PC-9 (cell line): ENCODE results near the gene COL13A1. TPM values are rescaled to one million over a fixed set of nuclear protein-coding genes. Genes with fewer than 3 reads are reported as not detected.

ENCODE experiments used
- BruUV-seq: library from RNA; stranded (reverse); fragments of 400-500 nt; replicated peaks from 2 replicates; lab custom pipeline; 2021; lab: Mats Ljungman, UMichigan
- CTCF ChIA-PET: fragments of 300-600 bp; sonication (Branson Sonifier 250); formaldehyde crosslinking; loops from one replicate; lab custom pipeline; 2022; ENCODE audit warnings: antibody characterized with exemption; lab: Charles Lee
- POLR2A ChIA-PET: fragments of 300-600 bp; sonication (Branson Sonifier 250); formaldehyde crosslinking; loops from one replicate; lab custom pipeline; 2022; ENCODE audit warnings: antibody characterized with exemption; ENCODE audit not compliant: unreplicated experiment; lab: Charles Lee
- DNase-seq, 2 experiments: peaks; one replicate each; pipeline versions ENCODE4 v3.0.0 to v3.0.0-alpha.2; 2015 to 2022; ENCODE audit warnings: mixed read lengths in 1 of 2
- H2AFZ ChIP-seq: fragments of 200-600 bp; sonication (generic); 2 replicates; pipeline ENCODE4 v1.8.1; 2017; ENCODE audit warnings: antibody characterized with exemption
- H3F3A ChIP-seq: fragments of 200-600 bp; sonication (generic); 2 replicates; pipeline ENCODE4 v1.8.1; 2017; ENCODE audit warnings: antibody characterized with exemption, mild to moderate bottlenecking, low read depth; ENCODE audit not compliant: insufficient read depth
- H3K27ac ChIP-seq: fragments of 200-600 bp; sonication (generic); 2 replicates; pipeline ENCODE4 v1.6.1; 2016; ENCODE audit warnings: mixed run types
- H3K27me3 ChIP-seq: fragments of 200-600 bp; sonication (generic); 2 replicates; pipeline ENCODE4 v1.6.1; 2016; ENCODE audit warnings: low read depth, mixed run types; ENCODE audit not compliant: insufficient read depth
- H3K36me3 ChIP-seq: fragments of 200-600 bp; sonication (generic); 2 replicates; pipeline ENCODE4 v1.6.1; 2016; ENCODE audit warnings: low read depth, mixed run types
- H3K4me1 ChIP-seq: fragments of 200-600 bp; sonication (generic); replicated peaks from 2 replicates; pipeline ENCODE4 v1.6.1; 2016; ENCODE audit warnings: mixed run types; ENCODE audit not compliant: insufficient read depth
- H3K4me2 ChIP-seq: fragments of 200-600 bp; sonication (generic); 2 replicates; pipeline ENCODE4 v1.6.1; 2017; ENCODE audit warnings: mixed run types
- H3K4me3 ChIP-seq: fragments of 200-600 bp; sonication (generic); 2 replicates; pipeline ENCODE4 v1.6.1; 2016; ENCODE audit warnings: mixed run types
- H3K79me2 ChIP-seq: fragments of 200-600 bp; sonication (generic); 2 replicates; pipeline ENCODE4 v1.6.1; 2017; ENCODE audit warnings: low read depth, mixed run types
- H3K9me2 ChIP-seq: fragments of 200-600 bp; sonication (generic); 2 replicates; pipeline ENCODE4 v1.8.1; 2017; ENCODE audit warnings: mild to moderate bottlenecking; ENCODE audit not compliant: insufficient read depth
- H3K9me3 ChIP-seq: fragments of 200-600 bp; sonication (generic); 2 replicates; pipeline ENCODE4 v1.8.1; 2016; ENCODE audit warnings: low read depth; ENCODE audit not compliant: insufficient read depth
- H4K20me1 ChIP-seq: fragments of 200-600 bp; sonication (generic); 2 replicates; pipeline ENCODE4 v1.8.1; 2017; ENCODE audit not compliant: insufficient read depth
- EZH2 ChIP-seq: fragments of 200-600 bp; sonication (generic); IDR thresholded peaks from 2 replicates; pipeline ENCODE4 v1.8.0; 2017; ENCODE audit warnings: antibody characterized with exemption, low read depth
- intact Hi-C: fragments of 100-400 bp; cut with micrococcal nuclease; formaldehyde crosslinking; loops from one replicate; pipeline ENCODE4 v1.10.0; 2022; ENCODE audit not compliant: unreplicated experiment
- total RNA-seq: library from RNA; stranded (reverse); gene quantifications from 2 replicates; pipeline ENCODE4 v1.2.3, GENCODE V29; 2021
- TF ChIP-seq, protein P1 (sequence below): fragments of 200-600 bp; sonication (generic); conservative IDR thresholded peaks from 2 replicates; pipeline ENCODE4 v1.6.1; 2017; ENCODE audit warnings: mixed run types, antibody characterized with exemption, mild to moderate bottlenecking, moderate library complexity

The COL13A1 gene
- total RNA-seq, 1 experiment from 2014 or later: 1.6 TPM

DNA sequence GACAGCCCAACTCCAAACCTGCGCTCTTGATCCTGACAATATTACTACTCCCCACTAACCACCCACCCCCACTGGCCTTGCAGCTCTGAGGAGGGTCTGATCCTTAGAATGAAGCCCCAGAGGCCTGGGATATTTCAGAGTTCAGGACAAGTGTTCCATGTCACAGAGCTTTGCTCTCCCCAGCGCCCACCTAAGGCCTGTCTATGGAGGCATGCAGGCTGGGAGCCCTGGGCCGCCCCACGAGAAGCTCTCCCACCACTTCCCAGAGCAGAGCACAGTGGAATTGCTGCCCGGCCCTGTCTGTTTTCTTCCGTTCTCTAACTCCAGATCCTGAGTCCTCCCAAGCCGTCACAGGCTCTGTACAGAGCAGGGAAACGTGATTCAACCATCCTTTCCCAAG lies 74.6 kb downstream of the COL13A1 start:
- ChIA-PET CTCF (interaction anchor here (0.7 to 1.6 kb wide), 2 partner anchors 15 to 87 kb away, joined by 3 read pairs; no protein-coding TSS in a partner anchor), POLR2A (no interaction called here)
- TF ChIP-seq EZH2: no peak
- TF ChIP-seq, protein P1, sequence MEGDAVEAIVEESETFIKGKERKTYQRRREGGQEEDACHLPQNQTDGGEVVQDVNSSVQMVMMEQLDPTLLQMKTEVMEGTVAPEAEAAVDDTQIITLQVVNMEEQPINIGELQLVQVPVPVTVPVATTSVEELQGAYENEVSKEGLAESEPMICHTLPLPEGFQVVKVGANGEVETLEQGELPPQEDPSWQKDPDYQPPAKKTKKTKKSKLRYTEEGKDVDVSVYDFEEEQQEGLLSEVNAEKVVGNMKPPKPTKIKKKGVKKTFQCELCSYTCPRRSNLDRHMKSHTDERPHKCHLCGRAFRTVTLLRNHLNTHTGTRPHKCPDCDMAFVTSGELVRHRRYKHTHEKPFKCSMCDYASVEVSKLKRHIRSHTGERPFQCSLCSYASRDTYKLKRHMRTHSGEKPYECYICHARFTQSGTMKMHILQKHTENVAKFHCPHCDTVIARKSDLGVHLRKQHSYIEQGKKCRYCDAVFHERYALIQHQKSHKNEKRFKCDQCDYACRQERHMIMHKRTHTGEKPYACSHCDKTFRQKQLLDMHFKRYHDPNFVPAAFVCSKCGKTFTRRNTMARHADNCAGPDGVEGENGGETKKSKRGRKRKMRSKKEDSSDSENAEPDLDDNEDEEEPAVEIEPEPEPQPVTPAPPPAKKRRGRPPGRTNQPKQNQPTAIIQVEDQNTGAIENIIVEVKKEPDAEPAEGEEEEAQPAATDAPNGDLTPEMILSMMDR: no peak
- no TSS peak for BruUV-seq
- peaks cover 2% of the 10 kb centered on the region; the same call in 1 of the 2 replicates for H3F3A ChIP-seq
- H3K9me2 ChIP-seq: no peaks in the 10 kb centered on the region
- no peaks in the 10 kb centered on the region for H3K27me3 ChIP-seq
- intact Hi-C loops: no loop called here
- no peak overlapping the region for H2AFZ ChIP-seq
- DNase-seq: no peak
- no peaks in the 10 kb centered on the region for H3K79me2 ChIP-seq
- H3K27ac ChIP-seq: no peak overlapping the region
- peaks cover 24% of the 10 kb centered on the region for H3K4me1 ChIP-seq
- no peak overlapping the region for H3K4me3 ChIP-seq
- no peak overlapping the region for H3K4me2 ChIP-seq
- H4K20me1 ChIP-seq: no peaks in the 10 kb centered on the region
- H3K9me3 ChIP-seq: no peaks in the 10 kb centered on the region
- no peaks in the 10 kb centered on the region for H3K36me3 ChIP-seq

DNA sequence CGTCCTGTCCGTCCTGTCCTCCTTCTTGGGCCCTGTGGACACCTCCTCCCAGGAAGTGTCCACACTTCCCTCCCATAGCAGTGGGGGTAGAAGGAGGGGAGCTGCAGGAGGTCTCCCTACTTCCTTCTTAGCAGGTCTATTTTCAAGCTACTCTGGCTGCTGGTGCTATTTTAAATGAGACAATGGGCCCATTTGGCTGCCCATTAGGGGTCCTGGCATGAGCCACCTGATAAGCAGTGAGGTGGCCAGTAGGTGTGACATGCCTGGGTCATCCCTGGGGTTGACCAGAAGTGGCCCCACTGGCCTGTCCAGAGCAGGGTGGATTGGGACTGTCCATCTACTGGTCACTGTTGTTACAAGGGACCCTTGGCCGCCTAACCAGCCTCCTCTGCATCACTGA lies 75.2 kb downstream of the COL13A1 start:
- CTCF ChIA-PET: interaction anchor here (0.6 to 1.6 kb wide), 3 partner anchors 15 to 87 kb away, joined by 3 to 4 read pairs (median 3); no protein-coding TSS in a partner anchor

DNA sequence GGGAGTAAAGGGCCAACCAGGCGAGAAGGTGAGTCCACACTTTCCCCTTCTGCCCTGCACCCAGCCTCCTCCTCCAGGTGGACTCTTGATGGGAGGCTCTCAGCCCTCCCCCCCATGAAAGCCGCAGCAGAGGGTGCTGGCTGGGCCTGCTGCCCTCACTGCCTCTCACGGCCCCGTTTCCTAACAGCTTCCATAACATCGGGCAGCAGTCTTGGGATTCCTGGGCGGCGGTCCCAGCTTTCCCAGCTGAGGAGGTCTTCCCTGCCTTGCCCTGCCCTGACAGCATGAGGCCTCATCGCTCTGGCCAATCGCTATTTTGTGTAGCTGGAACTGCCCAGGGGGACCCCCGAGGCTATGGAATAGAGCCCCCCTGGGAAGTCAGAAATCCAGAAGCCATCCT lies 76.3 kb downstream of the COL13A1 start:
- no peak for DNase-seq
- Histone ChIP-seq H3K79me2 (no peaks in the 10 kb centered on the region), H3K27me3 (no peaks in the 10 kb centered on the region), H3K27ac (no peak overlapping the region), H3K36me3 (no peaks in the 10 kb centered on the region), H3F3A (no peaks in the 10 kb centered on the region; the same call in 1 of the 2 replicates), H3K9me3 (no peaks in the 10 kb centered on the region), H2AFZ (no peak overlapping the region), H3K4me3 (no peak overlapping the region), H3K4me2 (no peak overlapping the region), H3K9me2 (no peaks in the 10 kb centered on the region), H3K4me1 (peaks cover 9% of the 10 kb centered on the region), H4K20me1 (no peaks in the 10 kb centered on the region)
- intact Hi-C loops: no loop called here
- BruUV-seq: no TSS peak
- ChIA-PET POLR2A (no interaction called here), CTCF (no interaction called here)
- TF ChIP-seq, protein P1: no peak
- no peak for TF ChIP-seq EZH2

More for the DNA sequence above, 75.2 kb downstream of the COL13A1 start:
- Histone ChIP-seq H3K4me1 (peaks cover 17% of the 10 kb centered on the region), H3K9me2 (no peaks in the 10 kb centered on the region), H2AFZ (no peak overlapping the region), H3K4me3 (no peak overlapping the region), H3K27ac (no peak overlapping the region), H3K27me3 (no peaks in the 10 kb centered on the region), H4K20me1 (no peaks in the 10 kb centered on the region), H3K79me2 (no peaks in the 10 kb centered on the region), H3K9me3 (no peaks in the 10 kb centered on the region), H3K36me3 (no peaks in the 10 kb centered on the region), H3K4me2 (no peak overlapping the region), H3F3A (no peaks in the 10 kb centered on the region; the same call in 1 of the 2 replicates)
- BruUV-seq: no TSS peak
- POLR2A ChIA-PET: no interaction called here
- intact Hi-C loops: no loop called here
- TF ChIP-seq EZH2: no peak
- TF ChIP-seq, protein P1: no peak
- DNase-seq: no peak
